ENCODE measurements around the gene SMARCAL1. TPM values are rescaled to one million over a fixed set of nuclear protein-coding genes. Genes with fewer than 3 reads are reported as not detected.

The SMARCAL1 gene
- total RNA-seq, 1 donor from 2014 or later: 12.7 TPM

DNA sequence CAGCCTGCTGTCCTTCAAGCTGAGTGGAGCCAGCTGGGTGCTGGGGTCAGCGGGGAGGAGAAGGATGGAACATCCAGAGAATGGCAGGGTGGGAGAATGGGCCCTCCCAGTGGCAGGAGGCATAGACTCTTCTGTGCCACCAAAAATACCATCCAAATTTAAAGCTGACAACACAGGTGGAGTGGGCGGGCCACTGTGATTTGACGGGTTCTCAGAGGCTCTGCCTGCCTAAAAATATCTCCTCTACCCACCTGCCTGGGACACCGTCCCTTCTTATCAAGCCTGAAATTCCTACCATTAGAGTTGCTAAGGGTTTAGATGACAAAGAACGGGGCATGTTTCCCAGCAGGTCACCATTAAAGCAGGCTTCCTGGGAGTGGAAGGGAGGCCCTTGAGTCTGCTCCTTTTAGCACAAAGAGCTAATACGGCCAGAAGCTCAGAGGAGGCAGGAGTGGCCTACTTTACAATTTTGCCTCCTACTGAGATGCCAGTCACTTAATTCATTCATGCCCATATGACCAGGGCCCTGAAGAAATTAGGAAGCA is 20.2 kb upstream of the SMARCAL1 start:
- DNase-seq (ENCODE audit: low spot score): no peak

GRCh38 chr2:216392945-216393840 is 19.1 kb upstream of the SMARCAL1 start:
- no peak for DNase-seq (ENCODE audit: low spot score)

- no peak for DNase-seq (ENCODE audit: low spot score)
Measured at GRCh38 chr2:216394881-216395280, 17.4 kb upstream of the SMARCAL1 start.

DNA sequence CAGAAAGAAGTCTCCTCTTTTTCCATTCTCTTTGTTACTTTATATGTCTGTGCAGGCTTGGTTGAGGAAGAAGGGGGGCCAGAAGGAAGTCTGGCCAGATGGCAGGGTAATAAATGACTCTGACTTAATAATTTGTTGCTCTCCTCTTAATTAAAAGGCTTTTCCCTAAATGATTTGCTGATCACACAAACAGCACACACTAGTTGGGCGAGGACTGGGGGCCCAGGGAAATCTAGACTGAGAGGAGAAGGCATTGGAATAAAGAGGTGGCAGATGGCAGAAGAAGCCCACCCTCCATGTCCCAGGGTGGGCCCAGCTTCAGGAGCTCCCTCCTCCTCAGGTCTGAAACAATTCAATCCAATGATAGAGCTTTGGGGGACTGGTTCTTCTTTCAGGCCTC is 12.7 kb upstream of the SMARCAL1 start:
- DNase-seq (ENCODE audit: low spot score): no peak

GRCh38 chr2:216402751-216403150 is 9.5 kb upstream of the SMARCAL1 start:
- no peak for DNase-seq (ENCODE audit: low spot score)

GRCh38 chr2:216404010-216404618 is 8.2 kb upstream of the SMARCAL1 start:
- no peak for DNase-seq (ENCODE audit: low spot score)

DNA sequence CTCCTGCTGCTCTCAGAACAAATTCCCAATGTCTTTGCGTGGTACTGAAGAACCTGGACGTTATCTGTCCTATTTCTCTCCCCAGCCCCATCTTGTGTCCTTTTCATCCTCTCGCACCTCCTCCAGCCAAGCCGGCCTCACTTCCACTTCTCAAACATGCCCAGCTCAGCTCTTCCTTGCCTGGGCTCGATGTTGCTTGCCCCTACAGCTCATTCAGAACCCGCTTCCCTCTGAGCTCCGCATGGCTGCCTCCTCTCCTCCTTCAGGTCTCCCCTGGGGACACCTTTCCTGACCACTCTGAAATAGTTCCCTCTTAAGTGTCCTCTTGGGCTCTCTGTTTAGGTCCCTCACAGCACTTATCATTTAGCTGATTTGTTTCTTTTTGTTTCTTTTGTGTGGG is 6.7 kb upstream of the SMARCAL1 start:
- DNase-seq (ENCODE audit: low spot score): no peak

- DNase-seq (ENCODE audit: low spot score): no peak
Measured at GRCh38 chr2:216406826-216407225, 5.5 kb upstream of the SMARCAL1 start.

GRCh38 chr2:216408426-216409290 is 3.6 kb upstream of the SMARCAL1 start:
- DNase-seq (ENCODE audit: low spot score): no peak

DNA sequence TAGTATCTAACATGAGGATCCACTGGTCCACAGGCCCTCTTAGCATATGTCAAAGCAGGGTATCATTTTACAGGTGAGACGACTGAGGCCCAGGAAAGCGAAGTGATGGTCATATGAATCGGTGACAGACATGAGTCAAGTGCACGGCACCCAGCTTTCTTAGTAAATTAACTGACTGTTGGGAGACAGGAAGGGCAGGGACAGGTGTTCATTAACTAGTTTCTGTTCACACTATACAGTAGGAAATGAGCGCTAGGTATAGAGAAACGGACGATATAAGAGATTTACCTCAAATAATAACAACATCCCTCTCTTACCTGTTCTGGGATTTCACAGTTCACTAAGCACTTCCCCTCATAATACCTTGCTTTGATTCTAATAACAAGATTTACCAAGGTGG is 1.7 kb upstream of the SMARCAL1 start:
- DNase-seq (ENCODE audit: low spot score): no peak

DNA sequence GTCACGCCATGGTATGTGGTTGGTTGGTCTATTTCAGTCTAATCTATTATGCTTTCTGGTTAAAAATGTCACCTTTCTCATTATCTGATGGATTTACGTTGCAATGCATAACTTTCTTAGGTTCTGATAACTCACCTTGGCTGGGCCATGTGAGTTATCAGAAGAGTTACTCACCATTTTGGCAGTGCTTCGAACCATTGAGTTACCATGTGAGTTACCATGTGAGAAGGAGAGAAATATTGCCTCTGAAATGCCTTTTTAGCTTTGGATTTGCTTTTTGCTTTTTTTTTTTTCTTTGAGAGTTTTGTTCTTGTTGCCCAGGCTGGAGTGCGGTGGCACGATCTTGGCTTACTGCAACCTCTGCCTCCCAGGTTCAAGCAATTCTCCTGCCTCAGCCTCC is 1.6 kb downstream of the SMARCAL1 start:
- no peak for DNase-seq (ENCODE audit: low spot score)

GRCh38 chr2:216414772-216415319 is 2.6 kb downstream of the SMARCAL1 start:
- no peak for DNase-seq (ENCODE audit: low spot score)

DNA sequence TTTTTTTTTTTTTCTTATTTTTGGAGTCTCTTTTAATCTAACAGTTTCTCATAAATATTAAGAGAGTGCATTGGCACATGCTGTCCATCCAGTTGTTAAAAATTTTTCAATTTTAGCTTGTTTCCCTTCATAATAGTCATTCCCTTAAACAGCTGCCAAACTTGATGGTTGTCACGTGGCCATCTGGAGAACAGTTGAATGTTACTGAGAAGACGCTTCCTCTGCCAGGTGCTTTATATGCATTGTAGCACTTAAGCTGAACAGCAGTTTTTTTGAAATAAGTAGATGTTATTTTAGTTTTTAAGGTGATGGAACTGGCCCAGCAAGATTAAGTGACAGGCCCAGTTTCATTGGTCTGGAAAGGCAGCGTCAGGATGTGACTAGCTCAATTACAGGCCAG is 3.3 kb downstream of the SMARCAL1 start:
- DNase-seq (ENCODE audit: low spot score): no peak

- no peak for DNase-seq (ENCODE audit: low spot score)
Measured at GRCh38 chr2:216416571-216417307, 4.5 kb downstream of the SMARCAL1 start.

- no peak for DNase-seq (ENCODE audit: low spot score)
Measured at GRCh38 chr2:216418981-216419380, 6.7 kb downstream of the SMARCAL1 start.

DNA sequence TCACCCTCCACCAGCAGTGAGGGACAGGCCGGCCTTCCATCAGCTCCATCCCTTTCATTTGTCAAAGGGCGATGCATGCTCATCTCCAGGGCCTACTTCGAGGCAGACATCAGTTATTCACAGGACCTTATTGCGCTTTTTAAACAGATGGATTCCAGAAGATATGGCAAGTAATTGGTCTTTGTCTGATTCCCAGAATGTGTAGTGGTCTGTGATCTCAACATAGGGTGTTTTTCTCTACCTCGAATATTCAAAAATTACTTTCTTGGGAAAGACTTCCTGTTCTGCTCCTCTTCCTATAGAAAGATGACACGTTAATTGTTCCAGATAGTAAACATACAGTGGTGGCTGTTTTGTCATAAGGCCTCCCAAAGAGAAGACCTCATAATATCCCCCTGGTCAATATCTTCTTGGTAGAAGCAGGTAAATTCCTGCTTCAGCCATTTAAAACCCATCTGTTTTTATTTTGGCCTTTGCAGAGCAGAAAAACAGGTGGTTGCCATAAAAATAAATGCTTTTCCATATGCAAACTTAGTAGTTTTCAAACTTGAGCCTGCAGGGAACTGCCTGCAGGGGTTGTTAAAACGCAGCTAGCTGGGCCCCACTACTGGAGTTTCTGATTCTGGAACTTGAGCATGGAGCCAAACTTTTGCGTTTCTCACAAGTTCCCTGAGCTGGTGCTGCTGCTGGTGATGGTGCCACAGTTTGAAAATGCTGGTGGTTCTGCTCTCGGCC is 8.2 kb downstream of the SMARCAL1 start:
- no peak for DNase-seq (ENCODE audit: low spot score)

DNA sequence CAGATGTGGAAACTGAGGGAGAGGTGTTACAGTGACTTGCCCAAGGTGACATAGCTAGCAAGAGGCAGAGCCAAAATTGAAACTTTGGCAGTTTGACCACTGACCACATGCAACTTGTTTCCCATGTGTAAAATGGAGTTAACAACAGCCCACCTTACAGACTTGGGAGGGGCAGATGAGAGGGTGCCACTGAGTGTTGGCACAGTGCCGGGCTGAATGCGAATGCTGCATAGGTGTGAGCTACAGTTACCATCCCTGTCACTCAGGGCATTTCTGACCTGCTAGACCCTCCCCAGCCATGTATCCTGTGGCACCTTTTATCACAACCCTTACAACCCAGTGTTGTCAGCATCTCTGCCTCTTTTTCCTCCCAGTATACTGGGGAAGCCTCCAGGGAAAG is 10.8 kb downstream of the SMARCAL1 start:
- no peak for DNase-seq (ENCODE audit: low spot score)

GRCh38 chr2:216424274-216424673 is 12.0 kb downstream of the SMARCAL1 start:
- DNase-seq (ENCODE audit: low spot score): no peak

DNA sequence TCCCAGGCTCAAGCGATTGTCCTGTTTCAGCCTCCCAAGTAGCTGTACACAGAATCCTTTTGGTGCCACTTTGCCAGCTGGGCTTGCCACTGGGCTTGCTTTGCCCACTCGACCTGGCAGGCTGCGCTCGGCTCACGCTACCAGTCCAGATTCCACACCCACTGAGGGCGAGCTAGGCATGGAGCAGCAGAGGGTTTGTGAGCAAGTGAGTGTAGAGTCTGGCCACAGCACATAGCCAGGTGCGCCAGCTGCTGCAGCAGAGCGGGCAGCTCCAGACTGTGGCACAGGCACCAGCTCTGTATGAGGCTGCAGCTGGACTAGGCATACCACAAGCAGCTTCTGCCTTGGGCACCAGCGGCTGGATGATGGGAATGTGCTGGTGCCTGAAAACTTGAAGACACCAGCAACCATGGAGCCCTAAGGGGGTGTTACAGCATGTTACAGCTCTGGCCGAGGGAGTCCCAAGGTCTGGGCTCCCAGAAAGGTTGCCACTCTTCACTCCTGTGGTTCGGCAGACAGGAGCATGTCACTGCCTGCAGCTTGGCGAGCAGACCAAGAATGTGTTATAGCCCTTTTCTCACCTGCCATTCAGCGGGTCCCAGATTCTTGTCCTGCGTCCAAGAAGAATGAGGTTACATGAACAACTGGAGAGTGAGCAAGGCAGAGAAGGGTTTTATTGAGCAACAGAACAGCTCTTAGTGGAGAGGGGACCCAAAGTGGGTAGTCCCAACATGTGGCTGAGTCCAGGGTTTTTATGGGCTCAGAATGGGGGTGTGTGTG is 12.9 kb downstream of the SMARCAL1 start:
- DNase-seq (ENCODE audit: low spot score): no peak

All from mesenteric fat pad (tissue), 1 donor.